Dermis microvascular lymphatic vessel endothelial cell (primary cell): ENCODE results near the gene PYGB. TPM values are rescaled to one million over a fixed set of nuclear protein-coding genes. Genes with fewer than 3 reads are reported as not detected.

Experiments
- DNase-seq, 2 donors: peaks; one replicate each; pipeline versions ENCODE4 v3.0.0 to v3.0.0-alpha.2; 2010; ENCODE audit warnings: low read depth in 2 of 2
- total RNA-seq: library from RNA; depleted of rRNA; stranded (reverse); fragments of >200 nt; gene quantifications from 2 replicates; pipeline ENCODE4 v1.2.1, GENCODE V29; 2014

The PYGB gene
- total RNA-seq, 1 donor from 2014 or later = 81.9 TPM

DNA sequence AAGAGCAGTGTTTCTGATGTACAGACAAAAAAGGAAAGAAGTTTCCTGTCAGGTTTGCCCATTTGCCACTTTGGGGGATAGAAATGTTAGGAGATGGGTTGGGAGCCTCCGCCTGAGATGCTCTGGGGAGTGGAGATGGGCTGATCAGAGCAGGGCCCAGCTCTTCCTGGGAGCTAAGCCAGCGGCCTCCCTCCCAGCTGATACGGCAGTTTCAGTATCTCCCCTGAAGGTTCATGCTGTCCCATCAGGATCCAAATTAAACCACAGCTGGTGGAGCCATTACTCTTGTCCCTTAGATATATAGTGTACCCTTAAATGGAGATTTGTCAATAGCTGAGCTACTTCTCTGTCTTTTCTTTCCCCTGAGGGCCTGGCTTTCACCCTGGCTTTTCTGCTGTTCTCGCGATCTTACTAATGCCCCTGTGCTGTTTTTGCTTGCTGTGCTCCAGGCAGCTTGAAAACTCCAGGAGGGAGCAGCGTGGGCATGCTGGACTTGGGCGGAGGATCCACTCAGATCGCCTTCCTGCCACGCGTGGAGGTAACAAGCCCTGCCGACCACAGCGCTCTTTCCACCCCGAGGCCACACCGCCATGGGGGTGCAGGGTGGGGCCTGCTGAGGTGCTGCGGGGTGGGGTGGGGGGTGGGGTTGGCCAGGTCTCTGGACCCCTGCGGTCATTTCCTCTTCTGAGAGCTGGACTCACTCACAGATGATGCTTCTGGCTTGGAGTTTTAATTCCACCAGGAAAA, 31.5 kb upstream of the PYGB start:
- no peak for DNase-seq

DNA sequence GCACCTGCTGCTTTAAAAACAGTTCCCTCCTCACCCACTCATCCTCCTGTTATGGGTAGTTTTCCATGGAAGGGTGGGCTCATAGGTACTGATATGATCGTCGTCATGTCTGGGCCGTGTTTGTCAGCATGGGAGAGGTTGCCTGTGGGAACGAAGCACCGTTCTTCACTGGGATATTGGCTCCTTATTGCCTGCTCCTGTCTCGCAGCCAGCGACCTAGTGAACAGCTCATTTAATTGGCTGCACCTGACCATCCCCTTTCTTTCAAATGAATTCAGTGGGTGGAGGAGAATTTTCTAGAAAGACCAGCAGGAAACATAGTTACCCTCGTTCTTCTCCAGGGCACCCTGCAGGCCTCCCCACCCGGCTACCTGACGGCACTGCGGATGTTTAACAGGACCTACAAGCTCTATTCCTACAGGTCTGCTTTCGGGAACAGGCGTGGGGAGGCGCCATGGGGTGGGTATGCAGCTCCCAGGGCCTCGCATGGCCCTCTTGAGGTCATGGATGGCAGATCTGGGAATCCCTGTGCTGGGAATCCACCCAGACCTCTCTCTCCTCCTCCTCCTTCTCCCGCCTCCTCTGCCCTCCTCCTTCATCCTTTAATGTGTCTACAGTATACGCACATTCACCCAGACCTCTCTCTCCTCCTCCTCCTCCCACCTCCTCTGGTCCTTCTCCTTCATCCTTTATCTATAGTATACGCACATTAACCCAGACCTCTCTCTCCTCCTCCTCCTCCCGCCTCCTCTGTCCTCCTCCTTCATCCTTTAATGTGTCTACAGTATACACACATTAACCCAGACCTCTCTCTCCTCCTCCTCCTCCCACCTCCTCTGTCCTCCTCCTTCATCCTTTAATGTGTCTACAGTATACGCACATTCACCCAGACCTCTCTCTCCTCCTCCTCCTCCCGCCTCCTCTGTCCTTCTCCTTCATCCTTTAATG, 30.4 kb upstream of the PYGB start:
- no peak for DNase-seq

DNA sequence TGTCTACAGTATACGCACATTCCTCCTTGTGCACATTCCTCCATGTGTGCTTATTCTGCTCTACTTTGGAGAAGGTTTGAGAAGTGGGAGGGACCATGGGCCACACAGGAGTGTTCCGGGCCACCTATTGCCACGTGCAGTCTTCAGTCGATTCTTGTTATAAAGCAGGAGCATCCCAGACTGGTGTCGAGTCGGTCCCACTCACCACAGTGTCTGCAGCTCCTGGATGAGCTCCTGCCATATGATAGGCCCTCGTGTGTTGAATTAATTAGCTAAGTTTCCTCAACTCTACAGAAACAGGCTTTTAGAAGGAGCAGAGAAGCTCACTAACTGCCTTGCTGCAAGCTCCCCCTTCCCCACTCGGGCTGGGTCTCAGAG, 29.8 kb upstream of the PYGB start:
- DNase-seq = no peak

DNA sequence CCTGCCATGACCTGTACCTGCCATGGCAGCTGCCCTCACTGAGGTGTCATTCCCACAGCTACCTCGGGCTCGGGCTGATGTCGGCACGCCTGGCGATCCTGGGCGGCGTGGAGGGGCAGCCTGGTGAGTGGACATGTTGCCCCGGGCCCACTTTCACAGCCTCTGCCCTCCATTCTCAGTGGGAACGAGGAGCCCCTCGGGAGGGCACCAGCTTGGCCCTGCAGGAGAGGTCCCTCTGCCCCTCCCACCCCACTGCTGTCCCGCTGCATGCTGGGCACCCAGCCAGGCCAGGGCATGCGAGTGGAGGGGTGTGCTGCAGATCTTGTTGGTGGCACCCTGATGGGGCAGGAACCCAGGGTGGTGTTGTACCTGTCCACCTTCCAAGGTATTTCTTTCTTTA, 29.4 kb upstream of the PYGB start:
- no peak for DNase-seq

DNA sequence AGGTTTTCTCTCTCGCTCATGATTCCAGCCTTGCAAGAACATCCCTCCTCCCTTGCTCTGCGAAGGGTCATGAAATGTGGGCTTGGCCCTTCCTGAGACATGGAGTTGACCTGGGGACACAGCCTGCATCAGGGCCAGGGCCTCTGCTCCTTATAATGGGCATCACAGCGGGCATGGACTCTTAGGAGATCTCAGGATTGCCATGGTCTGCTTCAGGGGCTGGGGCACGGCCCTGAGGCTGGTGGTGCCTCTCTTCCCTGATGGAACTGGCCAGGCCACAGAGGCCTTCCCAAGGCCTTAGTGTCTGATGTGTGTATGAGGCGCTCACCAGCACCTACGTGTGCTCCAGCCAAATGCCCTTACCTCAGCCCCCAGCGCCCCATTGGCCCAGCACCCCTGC, 28.5 kb upstream of the PYGB start:
- DNase-seq = no peak

DNA sequence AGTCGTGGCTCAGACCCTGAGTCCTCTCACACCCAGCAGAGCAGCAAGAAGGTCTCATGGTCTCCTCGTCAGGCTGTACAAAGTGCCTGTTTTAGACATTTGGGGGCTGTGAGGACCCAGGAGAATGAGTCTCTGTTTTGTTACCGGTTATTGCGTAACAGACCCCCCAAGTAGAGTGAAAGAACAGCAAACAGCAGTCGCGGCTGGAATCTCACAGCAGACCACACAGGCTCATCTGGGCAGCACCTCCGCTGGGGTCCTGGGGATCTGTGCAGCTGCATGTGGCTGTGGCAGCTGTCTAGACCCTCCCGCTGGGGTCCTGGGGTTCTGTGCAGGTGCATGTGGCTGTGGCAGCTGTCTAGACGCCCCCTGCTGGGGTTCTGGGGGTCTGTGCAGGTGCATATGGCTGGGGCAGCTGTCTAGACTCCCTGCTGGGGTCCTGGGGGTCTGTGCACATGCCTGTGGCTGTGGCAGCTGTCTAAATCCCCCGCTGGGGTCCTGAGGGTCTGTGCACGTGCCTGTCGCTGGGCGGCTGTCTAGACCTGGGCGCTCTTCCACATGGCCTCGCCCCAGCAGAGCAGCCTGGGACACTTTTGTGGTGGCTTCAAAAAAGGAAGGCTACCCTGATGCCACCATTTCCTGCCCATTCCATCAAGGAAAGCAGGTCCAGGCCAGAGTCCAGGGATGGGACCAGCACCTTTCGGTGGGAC, 27.7 kb upstream of the PYGB start:
- no peak for DNase-seq

DNA sequence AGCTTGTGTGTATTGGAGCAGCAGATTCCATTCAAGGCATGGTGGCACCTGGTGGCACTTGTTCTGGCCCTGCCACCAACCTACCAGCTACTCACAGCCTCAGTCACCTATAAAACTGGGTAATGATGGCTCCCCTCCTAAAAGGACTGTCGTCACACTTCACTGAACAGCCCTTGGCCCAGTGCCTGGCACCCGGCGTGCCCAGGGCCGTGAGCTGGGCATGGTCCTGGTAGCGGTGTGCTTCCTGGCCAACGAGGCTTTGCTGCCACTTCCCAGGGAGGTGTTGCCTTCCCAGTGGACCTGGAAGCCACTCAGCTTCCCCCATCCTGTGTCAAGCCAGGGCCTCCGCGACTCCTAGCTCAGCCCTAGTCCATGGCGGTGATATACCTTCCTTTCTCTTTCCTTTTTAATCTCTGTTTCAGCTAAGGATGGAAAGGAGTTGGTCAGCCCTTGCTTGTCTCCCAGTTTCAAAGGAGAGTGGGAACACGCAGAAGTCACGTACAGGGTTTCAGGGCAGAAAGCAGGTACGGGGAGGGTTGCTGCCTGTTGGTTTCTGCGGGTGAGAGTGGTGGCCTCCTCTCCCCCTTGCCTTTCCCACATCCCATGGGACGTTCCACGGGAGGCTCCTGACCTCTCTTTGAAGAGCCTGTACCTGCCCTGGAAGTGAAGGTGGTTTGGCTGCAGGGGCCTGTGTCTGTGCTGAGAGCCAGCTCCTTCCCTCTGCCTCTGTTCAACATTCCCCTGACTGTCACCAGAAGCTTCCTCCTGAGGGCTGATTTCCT, 26.9 kb upstream of the PYGB start:
- no peak for DNase-seq

DNA sequence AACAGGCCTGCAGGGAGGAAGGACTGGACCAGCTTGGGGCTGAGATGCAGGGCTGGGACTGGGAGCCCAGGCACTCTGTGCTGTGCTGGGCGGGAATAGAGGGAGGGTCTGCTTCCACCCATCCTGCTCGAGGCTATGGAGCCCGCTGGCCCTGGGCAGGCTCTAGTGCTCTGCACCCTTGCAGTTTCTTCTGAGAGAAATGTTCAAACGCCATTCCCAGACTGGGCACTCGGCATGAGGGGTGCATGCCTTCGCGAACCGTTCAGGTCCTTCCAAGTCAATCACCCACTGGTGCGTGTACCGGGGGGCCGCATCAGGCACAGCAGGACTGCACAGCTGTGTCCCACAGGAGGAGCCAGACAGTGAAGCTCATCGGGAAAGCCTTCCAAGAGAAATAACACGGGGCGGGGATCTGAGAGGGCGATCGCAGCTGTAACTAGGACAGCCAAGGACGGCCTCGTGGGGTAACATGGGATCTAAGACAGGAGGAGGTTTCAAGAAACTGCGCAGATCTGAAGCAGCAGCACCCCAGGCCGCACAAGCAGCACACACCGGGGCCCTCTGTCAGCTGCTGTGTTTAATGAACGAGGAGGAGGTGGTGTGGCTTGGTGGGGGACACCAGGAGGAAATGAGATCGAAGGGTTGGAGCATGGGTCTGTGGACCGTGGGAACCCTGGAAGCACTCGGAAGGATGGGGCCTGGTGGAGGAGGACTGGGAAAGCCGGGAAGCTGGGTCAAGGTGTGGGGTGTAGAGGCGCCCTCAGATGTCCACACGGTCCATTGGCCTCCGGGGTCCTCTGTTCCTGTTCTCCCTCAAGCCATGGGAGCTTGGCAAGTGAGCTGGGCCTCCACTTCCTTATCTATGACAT, 26.1 kb upstream of the PYGB start:
- DNase-seq = no peak

DNA sequence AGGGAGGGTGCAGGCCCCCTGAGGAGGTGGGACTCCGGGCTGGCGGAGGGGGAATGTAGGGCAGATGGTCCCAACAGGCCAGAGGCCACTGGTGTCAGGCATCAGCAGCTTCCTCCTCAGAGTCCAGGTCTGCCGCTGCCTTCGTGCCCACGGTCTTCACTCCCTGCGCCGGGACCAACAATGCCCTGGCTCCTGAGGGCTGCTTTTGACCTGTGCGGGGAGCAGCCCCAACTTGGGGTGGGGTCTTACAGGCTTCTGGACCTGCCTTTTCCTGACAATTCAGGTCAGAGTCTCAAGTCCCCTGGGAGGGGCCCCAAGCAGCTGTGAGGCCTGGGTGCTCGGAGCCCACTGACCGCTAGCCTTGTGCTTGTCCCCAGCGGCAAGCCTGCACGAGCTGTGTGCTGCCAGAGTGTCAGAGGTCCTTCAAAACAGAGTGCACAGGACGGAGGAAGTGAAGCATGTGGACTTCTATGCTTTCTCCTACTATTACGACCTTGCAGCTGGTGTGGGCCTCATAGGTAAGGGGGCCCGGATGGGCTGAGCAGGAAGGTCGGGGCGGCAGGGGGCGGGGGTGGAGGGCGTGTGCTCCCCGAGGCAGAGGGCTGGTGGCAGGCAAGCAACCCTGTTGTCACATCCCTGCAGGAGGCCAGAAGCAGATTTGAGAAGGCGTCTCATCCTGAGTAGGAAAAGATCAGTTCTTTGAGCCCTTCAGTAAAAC, 25.3 kb upstream of the PYGB start:
- DNase-seq = no peak

DNA sequence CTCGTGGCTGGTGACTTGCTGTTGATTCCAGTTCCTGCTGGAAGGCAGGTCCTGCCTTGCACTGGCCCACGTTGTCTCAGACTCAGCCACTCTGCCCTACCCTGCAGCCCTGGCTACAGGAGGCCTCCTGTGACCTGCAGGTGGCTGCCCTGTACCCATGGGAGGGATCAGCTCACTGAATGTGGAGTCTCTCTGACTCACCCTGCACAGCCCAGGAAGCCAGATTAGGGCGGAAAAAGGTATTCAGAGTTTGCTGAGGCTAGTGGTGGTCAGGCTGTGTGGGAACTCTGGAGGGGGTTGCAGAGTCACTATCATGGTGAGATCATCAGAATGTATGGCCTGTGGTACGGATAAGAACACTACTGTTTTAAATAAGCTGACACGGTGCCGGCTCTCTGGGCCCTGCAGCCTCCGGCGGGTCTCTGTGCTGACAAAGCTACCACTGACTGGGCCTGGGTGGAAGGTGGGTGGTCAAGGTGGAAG, 24.7 kb upstream of the PYGB start:
- DNase-seq = peak; percentile 23 to 86

DNA sequence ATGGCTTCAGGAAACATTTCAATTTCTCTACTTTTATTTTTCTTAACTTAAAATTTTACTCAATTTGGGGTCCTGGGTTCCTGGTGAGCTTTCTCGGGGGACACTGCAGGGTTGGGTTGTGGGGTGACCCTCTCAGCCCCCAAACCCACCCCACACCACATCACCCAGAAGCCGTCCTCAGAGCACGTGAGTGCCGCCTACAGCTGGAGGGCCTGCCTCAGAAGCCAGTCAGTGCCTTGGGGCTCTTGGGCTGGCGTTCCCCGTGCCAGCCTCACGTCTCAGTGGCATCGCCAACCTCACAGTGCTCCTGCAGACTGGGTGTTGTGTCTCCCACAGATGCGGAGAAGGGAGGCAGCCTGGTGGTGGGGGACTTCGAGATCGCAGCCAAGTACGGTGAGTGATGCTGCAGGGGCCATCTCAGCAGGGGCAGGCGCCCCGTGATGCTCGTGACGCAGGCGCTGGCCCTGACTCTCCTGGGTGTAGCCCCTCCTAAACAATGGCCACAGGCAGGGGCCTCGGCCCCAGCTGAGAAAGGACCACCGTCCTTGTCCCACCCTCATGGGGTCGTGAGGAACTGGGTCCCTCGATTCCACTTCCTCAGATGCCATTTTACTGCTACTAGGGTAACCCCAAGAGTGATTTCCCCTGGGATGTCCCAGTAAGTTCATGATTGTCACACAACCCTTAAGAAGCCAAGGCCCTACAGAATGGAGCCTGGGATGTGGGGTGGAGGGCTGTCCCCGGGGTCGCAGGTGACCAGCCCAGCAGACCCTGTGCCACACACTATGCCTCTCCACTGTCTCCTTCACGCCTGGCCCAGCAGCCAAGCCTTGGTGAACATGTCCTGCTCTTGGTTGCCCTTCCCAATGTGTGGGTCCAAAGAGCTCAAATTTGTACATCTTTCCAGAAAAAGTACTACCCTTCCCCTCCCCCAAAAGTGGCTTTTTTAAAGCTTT, 23.8 kb upstream of the PYGB start:
- no peak for DNase-seq

DNA sequence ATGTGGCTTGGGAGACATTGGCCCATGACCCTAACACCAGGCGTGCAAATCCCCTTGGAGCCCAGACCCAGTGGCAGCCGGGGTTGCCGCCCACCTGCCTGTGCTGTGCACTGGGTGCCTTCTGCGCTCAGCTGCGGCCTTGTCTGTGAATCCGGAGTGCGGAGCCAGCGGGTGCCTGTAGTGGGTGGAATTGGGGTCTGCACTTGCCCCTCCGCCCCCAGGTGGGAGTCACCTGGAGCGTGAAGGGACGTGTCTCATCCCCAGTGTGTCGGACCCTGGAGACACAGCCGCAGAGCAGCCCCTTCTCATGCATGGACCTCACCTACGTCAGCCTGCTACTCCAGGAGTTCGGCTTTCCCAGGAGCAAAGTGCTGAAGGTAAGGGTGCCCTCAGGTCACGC, 22.9 kb upstream of the PYGB start:
- DNase-seq = no peak

DNA sequence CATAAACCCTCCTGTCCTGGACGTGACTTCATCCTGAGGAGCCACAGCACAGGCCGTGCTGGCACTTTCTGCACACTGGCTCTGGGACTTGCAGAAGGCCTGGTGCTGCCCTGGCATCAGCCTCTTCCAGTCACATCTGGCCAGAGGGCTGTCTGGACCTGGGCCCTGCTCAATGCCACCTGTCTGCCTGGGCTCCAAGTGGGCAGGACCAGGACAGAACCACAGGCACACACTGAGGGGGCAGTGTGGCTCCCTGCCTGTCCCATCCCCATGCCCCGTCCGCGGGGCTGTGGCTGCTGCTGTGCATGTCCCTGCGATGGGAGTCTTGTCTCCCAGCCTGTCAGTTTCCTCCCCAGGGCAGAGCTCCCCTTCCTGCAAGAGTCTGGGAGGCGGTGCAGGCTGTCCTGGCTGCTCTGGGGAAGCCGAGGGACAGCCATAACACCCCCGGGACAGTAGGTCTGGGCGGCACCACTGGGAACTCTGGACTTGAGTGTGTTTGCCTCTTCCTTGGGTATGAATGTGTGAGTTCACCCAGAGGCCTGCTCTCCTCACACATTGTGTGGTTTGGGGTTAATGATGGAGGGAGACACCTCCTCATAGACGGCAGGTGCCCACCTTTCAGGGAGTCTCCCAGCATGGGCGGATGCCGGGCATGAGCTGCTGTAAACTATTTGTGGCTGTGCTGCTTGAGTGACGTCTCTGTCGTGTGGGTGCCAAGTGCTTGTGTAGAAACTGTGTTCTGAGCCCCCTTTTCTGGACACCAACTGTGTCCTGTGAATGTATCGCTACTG, 22.0 kb upstream of the PYGB start:
- no peak for DNase-seq

DNA sequence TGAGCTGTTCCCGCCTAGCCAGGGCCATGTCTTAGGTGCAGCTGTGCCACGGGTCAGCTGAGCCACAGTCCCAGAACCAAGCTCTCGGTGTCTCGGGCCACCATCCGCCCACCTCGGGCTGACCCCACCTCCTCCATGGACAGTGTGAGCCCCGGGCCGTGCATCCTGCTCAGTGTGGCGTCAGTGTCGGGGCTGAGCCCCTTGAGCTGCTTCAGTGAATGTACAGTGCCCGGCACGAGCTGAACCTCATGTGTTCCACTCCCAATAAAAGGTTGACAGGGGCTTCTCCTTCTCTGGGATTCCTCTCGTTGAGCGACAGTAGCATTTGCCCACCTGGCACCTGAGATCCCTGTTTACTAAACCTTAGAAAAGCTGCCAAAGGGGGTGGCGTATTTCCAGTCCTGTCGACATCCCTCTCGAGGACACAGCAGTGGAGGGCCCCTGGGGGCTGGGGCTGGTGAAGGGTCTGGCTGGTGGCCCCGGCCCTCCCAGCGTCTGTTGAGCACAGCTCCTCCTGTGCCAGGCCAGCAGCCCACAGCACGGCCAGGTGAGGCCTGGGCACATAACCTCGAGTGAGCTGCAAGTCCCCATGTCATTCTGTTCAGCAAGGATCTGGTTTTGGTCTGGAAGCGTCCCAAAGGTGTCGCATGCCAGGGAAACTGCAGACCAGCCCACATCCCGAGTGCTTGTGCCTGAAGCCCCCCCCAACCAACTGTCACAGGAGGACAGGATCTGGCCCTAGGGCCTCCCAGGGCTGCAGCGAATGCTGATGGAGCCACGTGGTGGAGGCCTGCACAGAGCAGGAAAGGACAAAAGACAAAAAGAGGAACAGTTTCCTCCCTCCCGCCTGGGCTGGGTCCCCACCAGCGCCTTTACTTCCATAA, 21.2 kb upstream of the PYGB start:
- no peak for DNase-seq

DNA sequence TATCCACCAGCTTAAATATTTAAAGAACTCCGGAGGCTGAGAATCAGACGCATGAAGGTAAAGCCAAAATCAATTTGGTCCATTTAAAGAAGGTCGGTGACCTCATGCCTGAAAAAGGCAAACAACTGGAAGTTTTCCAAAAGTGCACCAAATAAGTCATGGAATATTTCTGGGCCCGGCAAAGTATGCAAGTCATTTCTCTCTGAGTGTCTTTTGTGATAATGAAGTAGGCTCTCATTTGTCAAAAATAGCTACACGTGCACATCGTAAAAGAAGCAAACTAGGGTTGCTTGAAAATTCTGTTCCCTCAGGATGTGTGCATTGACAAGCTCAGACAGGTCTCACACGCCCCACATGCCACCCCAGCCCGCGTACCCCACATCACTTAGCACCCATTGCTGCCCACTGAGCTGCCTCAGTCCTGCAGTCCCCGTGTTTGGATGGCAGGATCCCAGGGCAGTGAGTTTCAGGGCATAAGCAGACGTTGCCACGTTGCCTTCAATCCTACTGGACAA, 20.5 kb upstream of the PYGB start:
- DNase-seq = peak; percentile 77 to 81

DNA sequence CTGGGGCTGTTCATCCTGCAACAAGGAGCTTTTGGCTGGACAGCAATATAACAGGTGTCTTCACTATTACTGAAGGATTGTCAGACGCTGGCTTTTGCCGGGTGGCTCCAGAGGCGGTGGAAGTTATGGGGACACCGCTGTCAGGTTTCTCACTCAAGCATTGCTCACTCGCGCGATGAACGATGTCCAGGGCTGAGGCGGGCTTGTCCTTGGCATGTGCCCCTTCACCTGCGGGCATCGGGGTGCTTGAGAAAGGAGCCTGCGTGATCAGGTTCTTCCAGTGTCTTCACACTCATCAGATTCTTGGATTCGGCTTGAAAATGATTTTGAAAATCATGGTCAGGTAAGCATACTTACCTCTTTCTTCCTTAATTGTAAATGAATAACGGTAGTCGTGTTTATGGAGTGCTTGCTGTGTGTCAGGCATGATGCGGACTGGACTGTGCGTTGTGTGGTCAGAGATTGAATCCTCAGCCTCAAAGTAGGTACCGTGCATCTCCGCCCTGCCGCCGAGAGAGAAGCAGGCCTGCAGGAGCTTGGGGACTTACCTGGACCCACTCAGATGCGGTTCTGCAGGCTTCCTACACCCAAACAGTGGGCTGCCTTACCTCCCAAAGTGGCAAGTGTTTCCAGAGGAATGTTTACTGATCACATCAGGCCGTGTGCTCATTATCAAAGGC, 18.3 kb upstream of the PYGB start:
- DNase-seq = no peak
